HTR-8/SVneo (cell line): ENCODE measurements around the gene COPE.

Source experiments
- DNase-seq: peaks from one replicate; pipeline ENCODE4 v3.0.0; 2011; ENCODE audit warnings: low spot score, mixed read lengths; ENCODE audit not compliant: insufficient read length
- FAIRE-seq: peaks from 2 replicates; lab custom pipeline; 2011; peaks lifted over from hg19 to GRCh38; lab: Jason Lieb, UNC

The COPE gene

DNA sequence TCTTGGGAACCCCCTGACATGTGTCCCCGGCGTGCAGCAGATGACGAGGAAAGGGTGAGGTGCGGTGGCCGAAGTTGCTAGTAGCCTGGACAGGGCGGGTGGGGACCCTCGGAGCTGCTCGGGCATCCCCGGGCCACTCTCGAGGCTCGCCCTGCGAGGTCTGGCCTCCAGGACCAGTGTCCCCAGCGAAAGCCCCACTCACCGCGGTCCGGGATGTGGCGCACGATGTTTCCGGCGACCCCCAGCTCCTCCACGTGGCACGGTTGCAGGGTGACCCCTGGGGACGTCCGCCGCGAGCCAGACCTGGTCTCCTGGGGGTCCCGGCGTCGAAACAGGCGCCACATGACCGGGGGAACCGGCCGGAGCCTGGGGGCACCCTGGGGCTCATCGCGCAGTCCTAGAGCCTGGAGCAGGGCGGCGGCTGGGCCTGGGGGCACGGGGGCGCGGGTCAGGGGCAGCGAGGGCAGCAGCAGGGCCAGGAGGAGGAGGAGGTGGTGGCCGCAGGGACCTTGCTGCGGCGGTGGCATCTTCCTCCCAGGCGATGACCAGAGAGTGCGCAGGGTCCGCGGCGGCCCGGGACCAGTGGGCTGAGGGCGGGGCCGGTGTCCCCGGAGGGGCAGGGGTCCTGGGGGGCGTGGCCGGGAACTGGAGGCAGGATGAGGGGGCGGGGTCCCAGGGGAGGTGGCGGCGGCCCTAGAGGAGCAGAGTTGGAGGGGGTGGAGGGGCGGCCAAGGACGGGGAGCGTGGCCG is 49.2 kb downstream of the COPE start:
- DNase-seq = no peak
- FAIRE-seq = no peak

DNA sequence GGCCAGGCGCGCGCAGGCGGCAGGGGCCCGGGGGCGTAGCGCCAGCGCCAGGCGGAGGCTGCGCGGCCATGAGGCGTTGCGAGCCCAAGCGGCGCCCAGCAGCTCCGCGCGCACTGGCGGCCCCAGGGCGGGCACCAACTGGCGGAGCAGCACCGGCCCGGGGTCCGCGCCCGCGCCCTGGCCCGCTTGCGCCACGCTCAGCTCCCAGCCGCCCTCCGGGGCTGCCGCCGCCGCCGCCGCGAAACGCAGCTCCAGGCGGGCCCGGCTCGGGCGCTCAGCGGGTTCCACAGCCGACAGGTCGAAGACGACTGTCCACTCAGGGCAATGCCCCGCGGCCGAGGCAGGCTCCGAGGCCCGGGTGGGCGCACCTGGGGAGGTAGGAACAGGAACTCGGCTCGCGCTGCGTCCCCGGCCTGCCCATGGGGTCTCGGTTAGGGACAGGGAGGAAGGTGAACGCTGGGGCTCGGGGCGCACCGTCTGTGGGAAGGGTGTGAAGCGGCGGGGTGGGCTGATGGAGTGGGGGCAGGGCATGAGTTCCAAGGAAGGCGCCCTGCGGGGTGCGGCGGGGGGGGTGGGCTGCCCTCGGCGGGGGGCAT is 50.1 kb downstream of the COPE start:
- FAIRE-seq (no peak), DNase-seq (no peak)

GRCh38 chr19:18868380-18869022 is 50.7 kb downstream of the COPE start:
- no peak for DNase-seq
- FAIRE-seq = peak; percentile 26

GRCh38 chr19:18867751-18868150 is 51.4 kb downstream of the COPE start:
- FAIRE-seq (no peak), DNase-seq (no peak)

GRCh38 chr19:18867199-18867598 is 52.0 kb downstream of the COPE start:
- FAIRE-seq = no peak

DNA sequence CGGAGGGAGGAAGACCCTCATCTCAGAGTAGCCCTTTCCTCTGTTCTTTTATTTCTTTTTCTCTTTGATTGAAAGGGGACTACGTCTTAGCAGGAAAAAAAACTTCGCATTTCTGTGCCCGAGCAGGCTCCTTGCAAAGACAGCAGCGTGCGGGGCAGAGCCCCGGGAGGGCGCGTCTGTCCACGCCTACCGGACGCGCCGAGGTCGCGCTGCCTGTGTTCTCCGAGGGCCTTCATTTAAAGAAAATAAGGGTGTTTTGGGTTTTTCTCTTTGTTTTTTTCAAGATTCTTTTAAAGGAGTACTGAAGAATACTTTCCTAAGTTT is 52.4 kb downstream of the COPE start:
- FAIRE-seq (no peak), DNase-seq (no peak)

More at GRCh38 chr19:18867199-18867598, 52.0 kb downstream of the COPE start:
- no peak for DNase-seq

DNA sequence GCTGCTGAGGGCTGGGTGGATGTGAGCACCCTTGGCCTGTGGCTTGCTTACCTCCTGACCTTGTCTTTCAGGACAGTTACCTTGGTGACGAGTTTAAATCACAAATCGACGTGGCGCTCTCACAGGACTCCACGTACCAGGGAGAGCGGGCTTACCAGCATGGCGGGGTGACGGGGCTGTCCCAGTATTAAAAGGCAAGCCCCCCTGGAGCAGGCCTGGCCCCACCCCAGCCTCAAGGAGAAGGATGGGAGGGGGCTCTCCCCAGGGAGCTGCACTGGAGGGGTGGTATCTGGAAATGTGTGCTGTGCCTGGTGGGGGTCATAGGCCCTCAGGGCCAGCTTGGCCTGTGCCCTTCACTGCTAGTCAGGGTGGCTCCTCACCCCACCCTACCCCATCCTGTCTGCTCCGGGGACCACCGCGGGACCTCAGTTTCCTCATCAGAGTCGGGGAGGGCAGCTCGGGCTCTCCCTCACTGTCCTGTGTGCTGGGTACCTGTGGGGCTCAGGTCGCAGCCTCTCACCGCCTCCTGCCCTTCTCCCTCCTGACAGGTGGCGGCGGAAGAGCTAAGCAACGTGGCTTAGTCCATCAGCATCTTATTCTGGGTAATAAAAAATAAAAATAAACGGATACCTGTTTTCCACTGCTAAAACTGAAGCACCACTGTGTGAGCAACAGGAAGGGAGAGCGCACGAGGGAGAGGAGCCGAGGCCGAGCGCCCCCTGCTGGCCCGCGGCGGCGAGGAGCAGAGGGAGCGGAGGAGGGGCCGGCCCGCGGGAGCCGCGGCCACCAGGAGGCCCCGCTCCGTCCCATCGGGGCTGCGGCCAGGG is 53.0 kb downstream of the COPE start:
- FAIRE-seq (no peak), DNase-seq (peak; percentile 83)

DNA sequence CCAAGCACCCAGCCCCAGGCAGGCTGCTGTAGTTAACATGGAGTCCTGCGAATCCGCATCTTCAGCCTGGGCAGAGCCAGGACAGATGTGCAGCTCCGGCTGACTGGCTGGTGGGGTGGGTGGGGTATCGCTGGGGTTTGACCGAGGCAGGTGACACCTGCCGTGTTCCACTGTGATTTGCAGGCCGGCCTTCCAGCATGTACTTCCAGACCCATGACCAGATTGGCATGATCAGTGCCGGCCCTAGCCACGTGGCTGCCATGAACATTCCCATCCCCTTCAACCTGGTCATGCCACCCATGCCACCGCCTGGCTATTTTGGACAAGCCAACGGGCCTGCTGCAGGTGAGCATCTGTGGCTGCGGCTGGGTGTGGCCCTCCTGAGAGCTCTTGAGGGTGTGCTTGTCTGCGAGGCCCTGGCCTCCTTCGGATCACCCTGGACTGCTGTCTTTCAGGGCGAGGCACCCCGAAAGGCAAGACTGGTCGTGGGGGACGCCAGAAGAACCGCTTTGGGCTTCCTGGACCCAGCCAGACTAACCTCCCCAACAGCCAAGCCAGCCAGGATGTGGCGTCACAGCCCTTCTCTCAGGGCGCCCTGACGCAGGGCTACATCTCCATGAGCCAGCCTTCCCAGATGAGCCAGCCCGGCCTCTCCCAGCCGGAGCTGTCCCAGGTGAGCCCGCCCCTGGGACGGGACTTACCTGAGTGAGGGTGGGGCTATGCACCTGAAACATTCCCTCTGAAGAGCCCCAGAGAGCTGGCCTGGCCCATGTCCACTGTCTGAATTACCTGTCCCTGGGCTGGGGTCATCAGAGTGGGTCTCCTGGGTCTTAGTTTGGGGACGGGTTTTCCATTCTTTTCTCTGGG is 53.8 kb downstream of the COPE start:
- FAIRE-seq (no peak), DNase-seq (no peak)

DNA sequence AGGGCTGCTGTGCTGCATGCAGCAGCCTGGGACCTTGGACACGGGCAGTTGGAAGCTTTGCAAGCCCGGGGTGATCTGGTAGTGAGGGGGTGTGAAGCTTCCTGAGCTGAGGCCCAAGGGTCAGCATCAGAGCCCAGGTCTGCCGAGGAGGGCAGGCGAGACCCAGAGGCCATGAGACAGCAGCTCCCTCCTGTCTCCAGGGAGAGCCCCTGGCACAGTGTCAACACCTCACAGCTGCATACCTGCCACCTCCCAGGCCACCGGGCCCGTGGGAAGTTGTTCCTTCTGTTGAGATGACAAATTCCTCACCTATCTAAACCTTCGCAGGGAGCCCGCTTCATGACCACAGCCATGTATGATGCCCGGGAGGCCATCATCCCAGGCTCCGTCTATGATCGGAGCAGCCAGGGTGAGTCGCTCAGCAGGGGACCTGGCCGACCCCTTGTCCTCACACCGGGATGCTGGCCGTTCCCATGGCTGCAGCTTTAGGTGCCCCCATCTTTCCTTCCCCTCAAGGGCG is 55.3 kb downstream of the COPE start:
- FAIRE-seq = no peak

GRCh38 chr19:18862976-18863842 is 56.0 kb downstream of the COPE start:
- DNase-seq = no peak
- FAIRE-seq = no peak

More for the DNA sequence above, 55.3 kb downstream of the COPE start:
- DNase-seq = no peak

- no peak for FAIRE-seq
- no peak for DNase-seq
These were observed 57.3 kb downstream of the COPE start for GRCh38 chr19:18861917-18862316.

- DNase-seq (no peak), FAIRE-seq (no peak)
These were observed 58.0 kb downstream of the COPE start for GRCh38 chr19:18861235-18861634.

DNA sequence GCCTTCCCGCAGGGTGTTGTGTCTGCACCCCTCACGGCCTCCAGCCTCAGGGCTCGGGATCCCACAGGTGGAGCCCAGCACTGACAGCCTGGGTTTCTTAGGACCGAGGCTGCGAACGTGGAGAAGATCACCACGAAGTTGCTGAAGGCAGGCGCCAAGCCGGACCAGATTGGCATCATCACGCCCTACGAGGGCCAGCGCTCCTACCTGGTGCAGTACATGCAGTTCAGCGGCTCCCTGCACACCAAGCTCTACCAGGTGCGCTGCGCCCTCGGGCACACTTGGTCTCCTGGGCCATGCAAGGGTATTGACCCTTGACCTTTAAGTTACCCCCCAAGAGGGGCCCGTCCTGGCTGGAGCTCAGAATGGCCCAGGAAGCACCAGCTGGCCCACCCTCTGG is 58.5 kb downstream of the COPE start:
- FAIRE-seq (no peak), DNase-seq (no peak)

- FAIRE-seq = no peak
These were observed 58.9 kb downstream of the COPE start for GRCh38 chr19:18860302-18860700.

GRCh38 chr19:18859676-18860301 is 59.4 kb downstream of the COPE start:
- no peak for DNase-seq

More at GRCh38 chr19:18860302-18860700, 58.9 kb downstream of the COPE start:
- DNase-seq = no peak

GRCh38 chr19:18858906-18859646 is 60.1 kb downstream of the COPE start:
- no peak for FAIRE-seq
- DNase-seq = no peak

More at GRCh38 chr19:18859676-18860301, 59.4 kb downstream of the COPE start:
- no peak for FAIRE-seq

DNA sequence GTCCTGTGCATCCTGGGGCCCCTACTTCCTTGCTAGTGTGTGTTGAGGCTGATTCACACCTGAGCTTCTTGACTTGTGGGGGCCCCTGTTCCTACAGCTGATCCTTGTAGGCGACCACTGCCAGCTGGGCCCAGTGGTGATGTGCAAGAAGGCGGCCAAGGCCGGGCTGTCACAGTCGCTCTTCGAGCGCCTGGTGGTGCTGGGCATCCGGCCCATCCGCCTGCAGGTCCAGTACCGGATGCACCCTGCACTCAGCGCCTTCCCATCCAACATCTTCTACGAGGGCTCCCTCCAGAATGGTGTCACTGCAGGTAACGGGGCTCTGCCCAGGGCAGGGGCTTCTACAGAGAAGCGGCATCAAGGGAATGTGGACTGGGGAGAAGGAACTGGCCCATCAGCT is 62.0 kb downstream of the COPE start:
- FAIRE-seq (no peak), DNase-seq (no peak)
